Adrenal gland (tissue), 12 donors: ENCODE results near the gene PIK3R4. TPM values are rescaled to one million over a fixed set of nuclear protein-coding genes. Genes with fewer than 3 reads are reported as not detected.

Experiments
- DNase-seq, 7 donors: peaks; one replicate each; pipeline ENCODE4 v3.0.0-alpha.2; 2019 to 2020
- H3K27ac ChIP-seq, 5 donors: fragments of 200-600 bp; sonication (generic) in 4 of 5; 1 replicate in 3 of 5; 2 replicates in 2 of 5; pipeline versions ENCODE4 v1.5.1 to v1.8.0; 2016 to 2020; ENCODE audit warnings: mild to moderate bottlenecking in 1 of 5
- H3K27me3 ChIP-seq: fragments of 200-600 bp; 2 replicates; pipeline ENCODE4 v1.8.0; 2021
- H3K36me3 ChIP-seq, 2 donors: fragments of 200-600 bp; replicated peaks in 1 of 2; 1 replicate in 1 of 2; 2 replicates in 1 of 2; pipeline versions ENCODE4 v1.5.1 to v1.8.0; 2018 to 2022
- H3K4me1 ChIP-seq, 2 donors: fragments of 200-600 bp; replicated peaks in 1 of 2; 1 replicate in 1 of 2; 2 replicates in 1 of 2; pipeline versions ENCODE4 v1.5.1 to v1.8.0; 2018 to 2021
- H3K4me3 ChIP-seq, 4 donors: fragments of 200-600 bp; sonication (generic) in 3 of 4; one replicate each; pipeline ENCODE4 v1.5.1; 2016 to 2018
- H3K9me3 ChIP-seq, 3 donors: fragments of 200-600 bp; sonication (generic) in 1 of 3; replicated peaks in 1 of 3; 1 replicate in 2 of 3; 2 replicates in 1 of 3; pipeline versions ENCODE4 v1.5.1 to v1.8.0; 2016 to 2021
- CTCF ChIP-seq, 6 experiments: fragments of 450-650 bp in 4 of 6; fragments of 200-600 bp in 2 of 6; sonication (generic) in 1 of 6; IDR thresholded peaks; 1 replicate in 5 of 6; 2 replicates in 1 of 6; pipeline versions ENCODE4 v1.5.1 to v1.8.0; 2016 to 2021; ENCODE audit warnings: antibody characterized with exemption in 6 of 6, mild to moderate bottlenecking in 2 of 6, moderate library complexity in 1 of 6
- POLR2A ChIP-seq, 2 donors: fragments of 450-650 bp; IDR thresholded peaks; one replicate each; pipeline ENCODE4 v1.6.1; 2017; ENCODE audit warnings: antibody characterized with exemption in 2 of 2, mild to moderate bottlenecking in 2 of 2, moderate library complexity in 1 of 2
- WGBS, 4 donors: extraction: QIAGEN DNeasy Blood & Tissue Kit in 2 of 4; methylation state at CpG; one replicate each; pipeline versions ENCODE4 v1.1.5 to v1.1.7; 2013 to 2017; 5-methylcytosine and 5-hydroxymethylcytosine counted together
- intact Hi-C, 2 donors: fragments of 100-400 bp; cut with DNase I; formaldehyde crosslinking; loops; one replicate each; pipeline versions ENCODE4 v1.14.1 to v1.15.0; 2022 to 2023
- polyA plus RNA-seq, 3 donors: library from polyadenylated mRNA; stranded (reverse); fragments of 200-250 nt in 2 of 3; fragments of 350-450 nt in 1 of 3; fragmentation: Illumina TruSeq in 1 of 3; extraction: RNeasy Lipid Tissue Mini Kit (QIAGEN cat#74804) in 1 of 3; gene quantifications; one replicate each; pipeline ENCODE4 v1.2.3, GENCODE V29; 2013 to 2014
- total RNA-seq, 9 donors: library from RNA; depleted of rRNA in 4 of 9; stranded (reverse); fragments of >200 nt in 4 of 9; fragments of 120-200 nt in 1 of 9; fragmentation: NEBNext Ultra II Directional in 1 of 9; extraction: Animal tissue kit (Norgen Biotek cat#: 25700) in 1 of 9; gene quantifications; one replicate each; pipeline versions ENCODE4 v1.1.0 to v1.2.4, GENCODE V29; 2013 to 2023
- donor health status: healthy with polysubstance abuse.
- donor health status: Bipolar disorder and iron deficiency.
- donor health status: DM: yes; HTN: yes; CAD: no.
- donor health status: DM: no; HTN: no; CAD: no.
- donor health status: DM: no; HTN: no; CAD: no.
- donor health status: DM: yes; HTN: yes; CAD: no.

Gene PIK3R4
- total and polyA plus RNA-seq, 12 donors = 25.2 to 66.4 (median 29.6) TPM

DNA sequence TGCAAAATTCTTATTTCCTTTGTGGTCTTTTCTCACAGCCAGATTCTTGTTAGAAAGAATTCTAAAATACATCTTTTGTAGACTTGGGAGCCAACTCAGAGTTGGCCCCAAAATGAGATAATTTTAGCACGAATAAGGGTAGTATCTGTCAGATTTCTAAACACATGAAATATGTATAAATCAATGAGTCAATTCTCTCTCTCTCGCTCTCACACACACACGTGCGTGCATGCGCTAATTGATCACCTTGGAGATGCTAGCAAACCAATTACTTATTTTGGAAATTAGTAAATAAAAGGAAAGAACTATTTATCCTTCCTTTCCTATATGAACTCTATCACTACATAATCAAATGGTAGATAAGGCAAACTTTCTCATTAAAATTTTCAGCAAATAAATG lies 32.9 kb upstream of the PIK3R4 start:
- intact Hi-C loops = no loop called here
- no peak for DNase-seq
- no peak overlapping the region for H3K27ac ChIP-seq
- H3K4me1 ChIP-seq = peaks cover 7 to 22% of the 10 kb centered on the region in 2 donors
- TF ChIP-seq POLR2A (IDR thresholded peaks at IDR 0.05) = no peak
- no peak for TF ChIP-seq CTCF (IDR thresholded peaks at IDR 0.05)
- H3K9me3 ChIP-seq = no peaks in the 10 kb centered on the region
- H3K27me3 ChIP-seq = no peaks in the 10 kb centered on the region
- H3K36me3 ChIP-seq = no peaks in the 10 kb centered on the region
- WGBS, 4 donors = 51 to 67% (median 59%) methylated on average over 5 of the region's 5 CpGs
- H3K4me3 ChIP-seq = no peak overlapping the region

- Histone ChIP-seq H3K9me3 (no peaks in the 10 kb centered on the region), H3K36me3 (no peaks in the 10 kb centered on the region), H3K27ac (no peak overlapping the region), H3K4me3 (no peak overlapping the region), H3K4me1 (peaks cover 7 to 19% of the 10 kb centered on the region in 2 donors), H3K27me3 (no peaks in the 10 kb centered on the region)
- intact Hi-C loops = no loop called here
- TF ChIP-seq CTCF (IDR thresholded peaks at IDR 0.05) (no peak), POLR2A (IDR thresholded peaks at IDR 0.05) (no peak)
- DNase-seq = no peak
- WGBS, 4 donors = 15 to 31% (median 27%) methylated on average over 1 of the region's 1 CpG
Measured at GRCh38 chr3:130779031-130779430, 32.4 kb upstream of the PIK3R4 start.

DNA sequence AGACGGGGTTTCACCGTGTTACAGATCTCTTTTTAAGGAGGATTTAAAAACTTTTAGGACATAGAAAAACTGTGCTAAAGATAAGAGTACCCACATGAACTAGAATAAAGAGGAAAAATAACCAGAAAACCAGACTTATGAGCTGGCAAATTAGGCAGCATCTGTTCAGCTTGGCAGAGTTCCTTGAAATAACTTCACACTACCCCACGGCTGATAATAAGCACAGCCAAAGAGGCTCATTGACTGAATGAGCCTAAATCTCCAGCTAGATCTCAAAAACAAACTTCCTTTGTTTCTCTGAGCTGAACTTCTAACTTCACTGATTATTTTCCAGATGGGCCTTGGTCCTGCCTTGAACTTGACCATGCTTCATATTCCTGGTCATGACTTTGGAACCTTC lies 26.7 kb upstream of the PIK3R4 start:
- Histone ChIP-seq H3K9me3 (no peaks in the 10 kb centered on the region), H3K27ac (no peak overlapping the region), H3K4me1 (no peaks in the 10 kb centered on the region), H3K36me3 (no peaks in the 10 kb centered on the region), H3K27me3 (no peaks in the 10 kb centered on the region), H3K4me3 (no peak overlapping the region)
- DNase-seq = no peak
- intact Hi-C loops = no loop called here
- WGBS, 4 donors = 72 to 88% (median 79%) methylated on average over 3 of the region's 3 CpGs
- TF ChIP-seq POLR2A (IDR thresholded peaks at IDR 0.05) = no peak
- no peak for TF ChIP-seq CTCF (IDR thresholded peaks at IDR 0.05)

GRCh38 chr3:130772129-130772528 lies 25.5 kb upstream of the PIK3R4 start:
- Histone ChIP-seq H3K36me3 (no peaks in the 10 kb centered on the region), H3K27me3 (no peaks in the 10 kb centered on the region), H3K4me3 (no peak overlapping the region), H3K27ac (no peak overlapping the region), H3K4me1 (no peaks in the 10 kb centered on the region), H3K9me3 (no peaks in the 10 kb centered on the region)
- TF ChIP-seq CTCF (IDR thresholded peaks at IDR 0.05) = no peak
- no peak for TF ChIP-seq POLR2A (IDR thresholded peaks at IDR 0.05)
- DNase-seq = no peak
- intact Hi-C loops = no loop called here
